GM19025 (cell line): ENCODE results near the gene ZNF83.
"Not testable (repeated sequence)": the region's sequence is repeated elsewhere in the genome, so short reads cannot be mapped to it uniquely, and the experiment has no call there.

Experiments
- ATAC-seq: cut with Tn5 transposase; IDR thresholded peaks from one replicate; pipeline ENCODE4 v1.9.1; 2021; ENCODE audit warnings: mild to moderate bottlenecking, low read depth, moderate library complexity; ENCODE audit not compliant: unreplicated experiment

ZNF83 gene

DNA sequence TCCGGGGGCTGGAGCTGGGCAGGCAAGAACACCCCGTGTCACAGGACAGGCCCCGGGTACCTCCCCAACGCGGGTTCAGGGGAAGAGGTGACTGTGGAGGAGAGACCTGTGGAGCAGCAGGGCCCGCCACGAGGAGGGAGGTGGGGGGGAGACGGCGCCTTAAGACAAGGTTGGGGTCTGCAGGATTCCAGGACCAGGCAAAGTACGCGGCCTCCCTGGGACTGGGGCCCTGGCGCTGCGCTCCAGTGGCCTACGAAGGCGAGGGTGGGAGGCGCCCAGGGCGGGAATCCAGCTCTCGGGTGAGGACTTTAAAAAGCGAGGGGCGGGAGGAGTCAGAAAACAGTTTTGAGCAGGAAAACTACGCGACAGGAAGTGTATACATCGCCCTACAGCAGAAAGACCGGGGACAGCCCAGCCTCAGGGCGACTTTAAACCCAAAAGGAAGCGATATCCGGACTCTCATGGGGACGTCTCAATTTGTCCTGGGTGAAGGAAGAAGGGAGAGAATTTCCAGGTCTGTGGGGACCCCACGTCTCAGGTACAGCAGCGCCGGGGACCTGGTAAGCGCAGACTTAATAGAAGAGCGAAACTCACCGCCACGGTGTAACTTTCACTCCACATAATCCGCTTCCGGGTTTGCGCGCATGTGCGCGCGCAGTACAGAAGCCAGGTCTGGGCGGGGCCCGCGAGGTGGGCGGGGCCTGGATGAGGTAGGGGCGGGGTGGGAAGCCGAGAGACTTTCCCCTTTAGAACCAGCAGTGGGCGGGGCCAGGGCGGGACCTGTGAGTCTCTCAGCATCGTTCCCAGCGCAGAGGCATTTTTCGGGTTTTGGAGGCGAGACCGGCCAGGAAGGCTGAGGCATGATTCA, at the start of gene ZNF83:
Gene ZNF83, minus strand, starts transcription at position 638 of the 868 bp plus-strand sequence.
- peak; percentile 92 for ATAC-seq

DNA sequence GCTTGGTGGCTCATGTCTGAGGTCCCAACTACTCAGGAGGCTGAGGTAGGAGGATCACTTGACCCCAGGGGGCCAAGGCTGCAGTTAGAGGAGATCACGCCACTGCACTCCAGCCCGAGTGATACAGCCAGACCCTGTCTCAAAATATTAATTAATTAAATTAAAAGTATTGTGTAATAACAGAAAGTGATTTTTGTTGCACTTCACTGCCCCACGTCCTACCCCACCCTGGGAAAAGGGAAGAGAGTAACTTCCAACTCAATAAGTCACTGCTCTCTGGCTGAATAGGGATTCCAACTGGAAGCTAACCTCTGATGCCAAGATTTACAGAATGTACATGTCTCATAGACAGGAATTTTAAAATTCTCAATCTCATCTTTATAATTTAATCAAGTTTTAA, 49.5 kb upstream of the ZNF83 start:
- ATAC-seq = no peak

DNA sequence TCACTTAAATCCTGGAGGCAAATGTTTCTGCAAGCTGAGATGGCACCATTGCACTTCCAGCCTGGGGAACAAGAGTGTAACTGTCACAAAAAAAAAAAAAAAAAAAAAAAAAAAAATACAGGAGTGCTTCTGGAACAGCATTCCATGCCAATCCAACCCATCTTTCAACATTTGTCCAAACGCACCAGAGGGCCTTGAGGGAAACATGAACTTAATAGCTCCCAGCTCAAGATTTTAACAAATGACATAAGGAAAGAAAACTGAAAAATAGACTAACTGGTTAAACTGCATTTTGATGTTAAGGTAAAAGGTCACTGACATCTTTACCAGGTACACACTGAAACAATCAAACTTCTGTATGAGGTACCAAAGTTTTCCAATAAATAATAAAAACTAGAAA, 47.7 kb upstream of the ZNF83 start:
- ATAC-seq = no peak

DNA sequence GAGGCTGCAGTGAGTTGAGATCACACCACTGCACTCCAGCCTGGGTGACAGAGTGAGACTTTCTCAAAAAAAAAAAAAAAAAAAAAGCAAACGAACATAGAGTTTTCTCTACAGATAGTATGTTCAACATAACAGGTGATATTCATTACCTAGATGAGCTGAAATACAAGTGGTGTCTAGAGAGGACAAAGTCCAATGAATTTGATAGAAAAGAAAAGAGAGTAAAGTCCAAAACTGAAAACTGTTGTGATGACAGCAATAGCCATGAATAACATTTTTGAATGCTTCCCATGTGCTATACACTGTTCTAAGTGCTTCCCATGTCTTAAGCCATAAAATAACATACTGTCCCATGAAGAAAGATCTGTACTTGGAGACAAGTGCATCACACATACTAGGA, 43.1 kb upstream of the ZNF83 start:
- ATAC-seq = not testable (repeated sequence)

DNA sequence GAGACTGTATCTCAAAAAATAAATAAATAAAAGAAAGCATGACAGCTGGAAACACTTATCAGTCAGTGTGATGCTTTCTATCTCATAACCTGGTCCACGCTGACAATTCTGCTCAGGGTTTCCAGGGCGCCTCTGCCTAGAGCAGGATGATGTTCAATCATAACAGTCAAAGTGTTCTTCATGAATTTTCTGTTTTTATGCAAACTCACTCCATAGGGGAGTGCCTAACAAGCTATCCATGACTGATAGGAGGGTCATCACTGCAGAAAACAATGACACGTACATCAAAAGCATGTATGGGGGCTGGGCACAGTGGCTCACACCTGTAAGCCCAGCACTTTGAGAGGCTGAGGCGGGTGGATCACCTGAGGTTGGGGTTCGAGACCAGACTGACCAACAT, 41.4 kb upstream of the ZNF83 start:
- ATAC-seq = no peak

DNA sequence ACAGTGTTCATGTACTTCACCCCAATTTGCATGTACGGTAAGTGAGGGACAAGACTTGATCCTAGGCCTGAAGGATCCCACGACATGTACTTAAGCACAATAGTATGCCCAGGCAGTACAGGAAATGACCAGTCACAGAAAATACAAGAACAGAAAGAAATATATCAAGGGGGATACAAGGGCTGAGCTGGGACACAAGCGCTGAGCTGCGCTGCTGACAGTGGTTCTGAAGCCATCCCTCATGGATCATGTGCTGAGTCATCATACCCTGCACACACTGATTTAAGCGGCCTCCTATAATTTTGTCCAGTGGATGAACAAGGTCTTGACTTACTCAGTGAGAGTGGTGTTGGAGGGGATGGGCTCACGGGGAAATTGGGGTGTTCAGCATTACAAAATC, 37.1 kb upstream of the ZNF83 start:
- not testable (repeated sequence) for ATAC-seq

DNA sequence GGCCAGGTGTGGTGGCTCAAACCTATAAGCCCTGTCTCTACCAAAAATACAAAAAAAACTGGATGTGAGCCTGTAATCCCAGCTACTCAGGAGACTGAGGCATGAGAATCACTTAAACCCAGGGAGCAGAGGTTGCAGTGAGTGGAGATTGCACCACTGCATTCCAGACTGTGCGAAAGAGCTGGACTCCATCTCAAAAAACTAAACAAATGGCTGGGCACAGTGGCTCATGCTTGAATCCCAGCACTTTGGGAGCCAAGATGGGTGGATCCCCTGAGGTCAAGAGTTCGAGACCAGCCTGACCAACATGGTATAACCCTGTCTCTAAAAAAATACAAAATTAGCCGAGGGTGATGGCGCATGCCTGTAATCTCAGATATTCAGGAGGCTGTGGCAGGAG, 34.9 kb upstream of the ZNF83 start:
- ATAC-seq = no peak

DNA sequence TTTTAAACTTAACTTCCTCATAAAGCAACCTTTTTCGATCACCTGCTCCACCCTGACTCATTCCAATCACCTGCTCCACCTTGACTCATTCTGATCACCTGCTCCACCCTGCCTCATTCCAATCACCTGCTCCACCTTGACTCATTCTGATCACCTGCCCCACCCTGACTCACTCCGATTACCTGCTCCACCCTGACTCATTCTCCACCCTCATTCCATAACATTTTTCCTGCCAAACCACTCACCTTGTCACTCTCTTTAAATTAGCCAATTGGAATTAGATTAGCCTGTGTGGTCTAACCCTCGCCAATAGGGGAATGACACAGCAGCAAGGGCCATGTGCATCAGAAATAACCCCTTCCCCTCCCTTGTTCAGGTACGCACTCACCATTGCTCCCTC, 31.9 kb upstream of the ZNF83 start:
- ATAC-seq = no peak

DNA sequence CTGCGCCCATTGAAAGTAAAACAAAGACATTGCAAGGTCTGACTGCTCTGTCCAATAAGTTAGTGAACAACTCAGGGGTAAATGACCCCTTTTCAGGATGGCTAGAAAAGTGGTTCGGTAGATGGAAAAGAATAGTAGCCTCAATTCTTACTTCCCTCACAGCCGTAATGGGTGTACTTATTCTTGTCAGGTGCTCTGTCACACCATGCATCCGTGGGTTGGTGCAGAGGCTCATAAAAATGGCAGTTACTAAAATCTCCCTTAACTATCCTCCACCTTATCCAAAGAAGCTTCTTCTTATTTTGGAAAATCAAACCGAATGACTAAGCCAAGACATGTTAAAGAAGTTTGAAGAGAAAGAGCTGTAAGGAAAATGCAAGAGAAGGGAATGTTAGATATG, 31.4 kb upstream of the ZNF83 start:
- ATAC-seq = no peak

DNA sequence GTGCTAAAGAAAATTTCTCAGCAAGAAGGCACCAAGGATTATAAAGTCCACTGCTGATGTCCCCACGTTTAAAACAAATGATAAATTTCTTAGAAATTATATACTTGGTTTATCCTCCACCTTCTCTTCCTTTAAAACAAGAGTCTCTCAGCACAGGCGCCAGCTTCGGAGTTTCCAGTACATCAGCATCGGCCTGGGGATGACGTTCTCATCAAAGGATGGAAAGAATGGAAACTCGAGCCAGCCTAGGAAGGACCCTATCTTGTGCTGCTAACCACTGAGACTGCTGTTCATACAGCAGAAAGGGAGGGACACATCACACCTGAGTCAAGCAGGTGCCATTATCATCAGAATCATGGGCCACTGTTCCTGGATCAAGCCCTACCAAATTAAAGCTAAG, 29.8 kb upstream of the ZNF83 start:
- no peak for ATAC-seq

DNA sequence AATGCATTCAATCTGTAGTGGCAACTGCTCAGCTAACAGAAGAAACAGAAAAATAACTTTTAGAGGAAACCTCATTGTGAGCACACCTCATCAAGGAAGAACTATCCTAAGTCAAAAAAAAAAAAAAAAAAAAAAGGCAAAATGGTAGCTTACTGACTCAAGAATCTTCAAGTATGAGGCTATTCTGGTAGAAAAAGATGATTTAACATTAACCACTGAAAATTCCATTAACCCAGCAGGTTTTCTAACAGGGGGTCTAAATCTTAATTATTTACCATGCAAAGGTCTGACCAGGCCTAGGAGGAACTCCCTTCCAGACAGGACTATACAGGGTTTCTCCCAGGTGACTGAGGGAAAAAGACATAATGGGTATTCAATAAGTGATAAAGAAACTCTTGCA, 28.4 kb upstream of the ZNF83 start:
- no peak for ATAC-seq

DNA sequence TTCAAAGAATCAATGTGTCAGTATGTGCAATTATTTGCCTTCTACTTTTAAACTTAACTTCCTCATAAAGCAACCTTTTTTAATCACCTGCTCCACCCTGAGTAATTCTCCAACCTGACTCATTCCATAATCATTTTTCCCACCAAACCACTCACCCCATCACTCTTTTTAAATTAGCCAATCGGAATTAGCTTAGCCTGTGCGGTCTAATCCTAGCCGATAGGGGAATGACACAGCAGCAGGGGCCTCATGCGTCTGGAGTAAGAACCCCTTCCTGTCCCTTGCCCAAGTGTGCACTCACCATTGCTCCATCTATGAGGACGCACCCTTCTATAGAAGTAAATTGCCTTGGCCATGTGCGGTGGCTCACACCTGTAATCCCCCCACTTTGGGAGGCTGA, 27.4 kb upstream of the ZNF83 start:
- ATAC-seq = no peak

DNA sequence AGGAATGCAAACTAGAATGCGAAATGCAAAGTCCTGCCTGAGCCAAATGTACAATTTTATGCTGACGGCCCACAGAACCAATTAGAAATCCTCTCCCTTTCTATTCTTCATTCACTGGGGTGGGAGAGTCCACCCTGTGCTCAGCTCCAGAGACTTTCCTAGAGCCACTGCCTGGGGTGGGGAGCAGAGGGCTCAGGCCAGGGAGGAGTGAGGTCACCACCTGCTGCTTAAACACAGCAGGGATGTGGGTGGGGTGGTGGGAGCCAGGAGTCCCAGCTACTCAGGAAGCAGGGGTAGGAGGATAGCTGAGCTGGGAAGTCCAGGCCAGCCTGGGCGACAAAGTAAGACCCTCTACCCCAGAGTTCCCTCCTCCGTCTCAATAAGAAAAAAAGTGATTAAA, 26.9 kb upstream of the ZNF83 start:
- no peak for ATAC-seq

DNA sequence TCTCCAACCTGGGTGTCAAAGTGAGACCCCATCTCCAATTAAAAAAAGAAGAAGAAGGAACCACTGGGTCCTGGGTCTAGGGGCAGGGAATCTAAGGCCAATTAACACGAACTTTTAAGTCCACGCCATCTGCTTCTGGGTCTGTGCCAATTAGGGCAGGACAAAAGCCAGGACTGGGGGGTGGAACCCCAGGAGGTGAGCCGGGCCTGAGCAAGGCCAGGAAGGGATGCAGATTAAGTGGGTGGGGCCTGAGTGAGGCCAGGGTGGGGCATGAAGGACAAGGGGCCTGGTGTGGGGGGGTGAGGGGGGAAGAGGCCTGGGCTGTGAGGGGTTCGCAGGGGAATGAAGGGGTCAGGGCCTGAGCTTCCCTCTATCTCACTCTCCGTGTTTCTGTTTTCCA, 26.3 kb upstream of the ZNF83 start:
- no peak for ATAC-seq

DNA sequence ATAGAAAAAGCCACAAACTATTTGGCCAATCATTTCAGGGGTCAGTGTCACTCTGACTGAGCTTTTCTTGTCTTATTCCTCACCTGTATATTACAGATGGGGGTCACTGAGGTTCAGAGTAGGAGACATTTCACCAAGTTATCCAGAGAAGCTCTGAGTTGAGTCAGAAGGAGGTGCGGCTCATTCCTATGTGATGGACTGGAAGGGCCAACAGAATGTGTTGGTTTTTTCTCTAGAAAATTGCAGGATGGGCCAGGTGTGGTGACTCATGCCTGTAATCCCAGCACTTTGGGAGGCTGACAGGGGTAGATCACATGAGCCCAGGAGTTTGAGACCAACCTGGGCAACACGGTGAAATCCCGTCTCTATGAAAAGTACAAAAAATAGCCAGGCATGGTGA, 24.5 kb upstream of the ZNF83 start:
- ATAC-seq = no peak

DNA sequence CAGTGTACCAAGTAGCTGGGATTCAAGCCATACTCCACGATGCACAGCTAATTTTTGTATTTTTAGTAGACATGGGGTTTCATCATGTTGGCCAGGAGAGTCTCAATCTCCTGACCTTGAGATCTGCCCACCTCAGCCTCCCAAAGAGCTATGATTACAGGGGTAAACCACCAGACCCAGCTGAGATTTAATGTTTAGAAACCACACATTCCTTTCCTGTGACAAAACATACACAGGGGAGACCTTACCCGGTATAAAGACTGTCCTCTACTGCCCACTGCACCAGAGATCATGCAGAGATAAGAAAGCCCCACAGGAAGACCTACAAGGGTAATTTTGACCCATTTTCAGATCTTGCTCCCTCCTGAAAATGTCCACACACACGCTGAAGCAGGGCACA, 22.8 kb upstream of the ZNF83 start:
- no peak for ATAC-seq

DNA sequence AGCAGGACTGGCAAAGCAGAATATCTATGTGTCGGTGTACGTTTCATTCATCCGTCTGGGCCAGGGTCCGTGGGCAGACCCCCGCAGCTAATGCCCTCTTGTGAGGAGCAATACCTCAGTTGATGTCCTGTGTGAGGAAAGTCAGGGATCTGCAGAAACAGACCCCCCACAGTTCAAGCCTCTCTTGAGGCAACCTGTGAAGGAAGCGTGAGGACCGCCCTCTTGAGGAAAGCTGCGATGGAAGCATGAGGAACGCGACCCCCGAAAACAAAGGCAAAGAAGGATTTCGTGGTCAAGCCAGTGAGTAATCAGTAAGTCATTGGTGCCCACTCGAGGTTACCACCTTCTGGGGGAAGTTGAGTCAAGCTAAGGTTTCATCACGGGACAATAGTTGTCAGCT, 20.9 kb upstream of the ZNF83 start:
- ATAC-seq = no peak

DNA sequence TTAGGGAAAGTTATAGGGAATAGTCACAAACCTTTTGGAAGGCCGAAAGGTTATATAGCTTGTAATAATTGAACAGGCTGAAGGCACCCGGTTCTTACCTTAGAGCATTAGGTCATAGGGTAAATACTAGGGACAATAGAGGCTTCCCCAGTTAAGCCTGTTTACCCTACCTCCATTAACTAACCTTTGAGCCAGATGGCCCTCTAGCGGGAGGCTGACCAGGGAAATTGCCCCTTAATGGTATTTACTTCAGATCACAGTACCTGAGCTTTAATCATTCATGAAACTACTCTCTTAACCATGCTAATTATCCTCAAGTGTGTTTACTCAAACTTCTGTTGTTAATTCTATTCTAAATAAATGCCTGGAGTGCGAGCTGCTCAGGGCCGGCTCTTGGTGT, 20.4 kb upstream of the ZNF83 start:
- ATAC-seq = no peak

DNA sequence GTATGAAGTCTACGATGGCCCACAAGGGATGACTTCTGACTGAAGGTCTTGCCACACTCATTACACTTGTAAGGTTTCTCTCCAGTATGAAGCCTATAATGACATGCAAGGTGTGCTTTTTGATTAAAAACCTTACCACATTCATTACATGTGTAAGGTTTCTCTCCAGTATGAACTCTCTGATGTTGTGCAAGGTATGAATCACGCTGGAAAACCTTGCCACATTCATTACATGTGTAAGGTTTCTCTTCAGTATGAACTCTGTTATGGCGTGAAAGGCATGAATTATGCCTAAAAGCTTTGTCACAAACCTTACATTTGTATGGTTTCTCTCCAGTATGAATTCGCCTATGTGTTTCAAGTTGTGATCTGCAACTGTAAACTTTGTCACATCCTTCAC, 15.0 kb upstream of the ZNF83 start:
- no peak for ATAC-seq

DNA sequence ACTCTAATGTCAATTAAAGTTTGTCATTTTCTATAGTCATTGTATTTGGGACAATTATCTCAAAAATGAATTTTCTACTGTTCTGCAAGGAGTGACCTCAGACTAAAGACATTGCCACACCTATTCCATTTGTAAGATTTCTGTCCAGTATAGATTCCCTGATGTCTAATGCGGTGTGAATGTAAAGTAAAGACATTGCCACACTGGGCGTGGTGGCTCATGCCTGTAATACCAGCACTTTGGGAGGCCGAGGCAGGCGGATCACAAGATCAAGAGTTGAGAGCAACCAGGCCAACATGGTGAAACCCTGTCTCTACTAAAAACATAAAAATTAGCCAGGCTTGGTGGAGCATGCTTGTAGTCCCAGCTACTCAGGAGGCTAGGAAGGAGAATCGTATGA, 13.8 kb upstream of the ZNF83 start:
- no peak for ATAC-seq

DNA sequence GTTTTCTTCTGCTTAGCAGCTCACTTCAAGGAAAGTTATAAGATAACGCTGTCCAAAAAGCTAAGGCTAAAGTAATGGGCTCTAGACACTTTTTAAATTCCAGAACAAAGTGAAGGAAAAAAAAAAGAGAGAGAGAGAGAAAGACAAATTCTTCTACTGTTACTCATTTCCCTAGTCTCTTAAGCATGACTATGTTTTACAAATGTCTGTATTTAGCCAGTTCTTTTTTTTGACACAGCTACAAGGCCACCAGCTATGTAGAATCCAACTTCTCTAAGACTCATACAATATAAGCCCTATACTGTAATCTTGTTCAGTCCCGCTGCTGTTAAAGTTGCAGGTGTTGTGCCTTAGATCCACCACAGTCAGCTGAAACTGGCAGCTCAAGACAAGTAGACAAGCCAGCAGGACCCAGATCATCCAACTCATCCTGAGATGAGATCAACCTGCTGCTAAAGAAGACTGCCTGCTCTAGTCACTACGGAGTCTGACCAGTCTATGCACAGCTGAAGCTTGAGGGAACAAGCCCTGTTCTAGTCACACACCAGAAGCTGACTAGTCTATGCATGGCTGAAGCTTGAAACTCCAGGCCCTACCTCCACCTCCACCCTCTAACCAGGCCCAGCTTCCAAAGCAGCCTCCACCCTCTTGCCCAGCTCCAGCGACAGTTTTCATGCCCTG, 10.3 kb upstream of the ZNF83 start:
- ATAC-seq = no peak

DNA sequence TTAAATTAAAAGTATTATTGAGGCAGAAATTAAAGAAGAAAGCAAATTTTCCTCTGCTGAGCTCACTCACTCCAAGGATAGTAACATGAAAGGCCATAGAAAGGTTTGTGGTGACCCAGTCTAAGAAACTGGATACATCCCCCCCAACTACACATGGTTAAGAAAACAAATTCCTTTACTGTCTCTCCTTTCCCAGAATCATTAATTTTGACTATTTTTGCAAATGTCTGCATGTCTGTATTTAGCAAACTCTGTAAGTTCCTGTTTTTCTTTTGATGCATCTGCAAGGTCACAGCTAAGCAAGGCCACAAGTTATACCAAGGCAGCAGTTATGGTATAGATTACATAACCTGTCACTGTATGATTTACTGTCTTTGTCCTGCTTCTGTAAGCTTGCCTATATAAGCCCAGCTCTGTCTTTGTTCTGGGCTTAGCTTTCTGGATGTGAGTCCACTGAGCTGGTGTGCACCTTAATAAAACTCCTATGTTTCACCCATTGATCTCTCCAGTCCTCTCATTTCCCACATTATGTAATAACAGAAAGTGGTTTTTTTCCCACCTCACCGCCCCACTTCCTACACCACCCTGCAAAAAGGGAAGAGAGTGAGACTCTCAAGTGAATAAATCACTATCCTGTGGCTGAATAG, 8.5 kb upstream of the ZNF83 start:
- ATAC-seq = no peak
